GM12873 (cell line): ENCODE data around the gene MRGPRX4.

Experiments
- TF ChIP-seq, protein P1 (sequence below): IDR thresholded peaks from 2 replicates; pipeline ENCODE4 v1.5.1; 2012; ENCODE audit warnings: low read depth, mild to moderate bottlenecking, moderate library complexity, low read length, control low read depth; ENCODE audit not compliant: insufficient read depth; ENCODE audit errors: missing control alignments

MRGPRX4 gene

DNA sequence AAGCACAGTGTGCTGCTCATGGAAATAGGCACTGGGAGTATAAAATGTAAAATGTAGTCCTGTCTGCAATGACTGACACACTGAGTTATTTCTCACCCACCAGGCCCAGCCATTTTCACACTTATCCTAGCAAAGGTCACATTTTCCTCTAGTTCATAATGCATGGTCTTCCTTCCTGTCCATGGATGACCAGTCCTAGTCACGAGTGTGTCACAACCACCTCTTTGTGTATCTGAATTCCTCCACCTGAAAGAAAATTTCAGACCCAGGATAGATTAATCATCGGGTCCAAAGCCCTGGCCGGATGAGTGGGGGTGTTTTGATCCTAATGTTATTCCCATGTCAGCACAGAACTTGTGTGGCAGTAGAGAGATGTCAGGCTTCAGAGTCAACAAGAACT lies at the start of gene MRGPRX4:
Gene MRGPRX4, plus strand, starts transcription at position 172 of the 400 bp plus-strand sequence. CDS start 420 bp downstream, outside the sequence.
- TF ChIP-seq, protein P1, sequence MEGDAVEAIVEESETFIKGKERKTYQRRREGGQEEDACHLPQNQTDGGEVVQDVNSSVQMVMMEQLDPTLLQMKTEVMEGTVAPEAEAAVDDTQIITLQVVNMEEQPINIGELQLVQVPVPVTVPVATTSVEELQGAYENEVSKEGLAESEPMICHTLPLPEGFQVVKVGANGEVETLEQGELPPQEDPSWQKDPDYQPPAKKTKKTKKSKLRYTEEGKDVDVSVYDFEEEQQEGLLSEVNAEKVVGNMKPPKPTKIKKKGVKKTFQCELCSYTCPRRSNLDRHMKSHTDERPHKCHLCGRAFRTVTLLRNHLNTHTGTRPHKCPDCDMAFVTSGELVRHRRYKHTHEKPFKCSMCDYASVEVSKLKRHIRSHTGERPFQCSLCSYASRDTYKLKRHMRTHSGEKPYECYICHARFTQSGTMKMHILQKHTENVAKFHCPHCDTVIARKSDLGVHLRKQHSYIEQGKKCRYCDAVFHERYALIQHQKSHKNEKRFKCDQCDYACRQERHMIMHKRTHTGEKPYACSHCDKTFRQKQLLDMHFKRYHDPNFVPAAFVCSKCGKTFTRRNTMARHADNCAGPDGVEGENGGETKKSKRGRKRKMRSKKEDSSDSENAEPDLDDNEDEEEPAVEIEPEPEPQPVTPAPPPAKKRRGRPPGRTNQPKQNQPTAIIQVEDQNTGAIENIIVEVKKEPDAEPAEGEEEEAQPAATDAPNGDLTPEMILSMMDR = no peak

DNA sequence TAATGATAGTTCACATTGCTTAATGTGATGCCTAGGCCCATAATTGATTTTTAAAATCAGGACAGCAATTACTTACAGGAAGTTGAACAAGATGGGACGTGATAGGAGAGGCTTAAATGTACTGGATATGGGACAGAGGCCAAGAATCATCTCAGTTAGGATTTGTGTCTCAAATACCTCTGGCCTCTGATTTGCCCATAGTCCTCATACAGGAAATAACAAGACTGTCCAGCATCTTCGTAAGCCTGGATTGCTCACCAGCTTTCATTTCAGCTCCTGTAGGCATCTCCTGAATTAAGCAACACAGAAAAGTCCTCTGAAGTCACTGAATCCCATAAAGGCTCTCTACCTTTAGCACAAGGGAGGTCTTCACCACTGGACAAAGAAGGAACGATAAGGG lies 40.3 kb upstream of the MRGPRX4 start, which contains the start of gene MRGPRX3:
Gene MRGPRX3, plus strand, starts transcription at position 231 of the 400 bp plus-strand sequence. CDS start 4,632 bp downstream, outside the sequence.
- TF ChIP-seq, protein P1 = no peak

DNA sequence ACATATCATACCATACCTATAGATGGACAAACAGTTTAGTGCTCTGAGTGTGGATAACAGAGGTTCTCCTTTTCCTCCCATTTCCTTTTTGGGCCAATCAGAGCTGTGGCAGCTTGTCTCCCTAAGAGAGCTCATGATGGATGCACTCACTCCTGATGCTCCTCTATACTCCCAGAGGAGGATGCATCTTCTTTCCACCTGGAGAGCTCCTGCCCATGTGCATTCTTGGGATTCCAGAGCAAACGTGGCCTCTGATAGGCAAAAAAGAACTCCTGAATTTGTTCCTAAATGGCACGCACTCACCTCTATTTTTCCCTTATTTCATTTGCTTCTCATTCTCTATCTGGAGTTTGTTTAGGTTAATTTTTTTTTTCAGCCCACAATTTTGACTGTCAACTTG lies 37.3 kb upstream of the MRGPRX4 start:
- TF ChIP-seq, protein P1 = no peak

DNA sequence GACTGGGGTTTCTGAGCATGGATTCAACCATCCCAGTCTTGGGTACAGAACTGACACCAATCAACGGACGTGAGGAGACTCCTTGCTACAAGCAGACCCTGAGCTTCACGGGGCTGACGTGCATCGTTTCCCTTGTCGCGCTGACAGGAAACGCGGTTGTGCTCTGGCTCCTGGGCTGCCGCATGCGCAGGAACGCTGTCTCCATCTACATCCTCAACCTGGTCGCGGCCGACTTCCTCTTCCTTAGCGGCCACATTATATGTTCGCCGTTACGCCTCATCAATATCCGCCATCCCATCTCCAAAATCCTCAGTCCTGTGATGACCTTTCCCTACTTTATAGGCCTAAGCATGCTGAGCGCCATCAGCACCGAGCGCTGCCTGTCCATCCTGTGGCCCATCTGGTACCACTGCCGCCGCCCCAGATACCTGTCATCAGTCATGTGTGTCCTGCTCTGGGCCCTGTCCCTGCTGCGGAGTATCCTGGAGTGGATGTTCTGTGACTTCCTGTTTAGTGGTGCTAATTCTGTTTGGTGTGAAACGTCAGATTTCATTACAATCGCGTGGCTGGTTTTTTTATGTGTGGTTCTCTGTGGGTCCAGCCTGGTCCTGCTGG lies 35.3 kb upstream of the MRGPRX4 start:
- TF ChIP-seq, protein P1 = no peak

DNA sequence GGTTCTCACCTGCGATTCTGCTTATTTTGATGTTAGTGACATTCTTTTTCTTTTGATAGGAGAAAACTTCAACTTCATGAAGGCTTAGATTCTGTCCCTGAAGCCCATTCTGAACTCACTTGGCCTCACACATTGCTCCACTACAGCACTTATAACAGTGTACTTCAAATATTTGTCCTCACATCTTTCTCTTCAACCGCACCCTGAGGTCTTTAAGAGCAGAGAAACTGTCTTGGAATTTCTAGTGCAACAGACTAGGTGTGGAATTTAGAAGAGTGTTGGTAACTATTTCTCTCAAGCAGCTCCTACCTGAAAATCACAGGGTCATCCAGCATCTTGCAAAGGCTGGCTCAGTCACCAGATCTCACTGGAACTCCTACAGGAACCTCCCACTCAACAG lies 32.5 kb upstream of the MRGPRX4 start:
- TF ChIP-seq, protein P1 = no peak

DNA sequence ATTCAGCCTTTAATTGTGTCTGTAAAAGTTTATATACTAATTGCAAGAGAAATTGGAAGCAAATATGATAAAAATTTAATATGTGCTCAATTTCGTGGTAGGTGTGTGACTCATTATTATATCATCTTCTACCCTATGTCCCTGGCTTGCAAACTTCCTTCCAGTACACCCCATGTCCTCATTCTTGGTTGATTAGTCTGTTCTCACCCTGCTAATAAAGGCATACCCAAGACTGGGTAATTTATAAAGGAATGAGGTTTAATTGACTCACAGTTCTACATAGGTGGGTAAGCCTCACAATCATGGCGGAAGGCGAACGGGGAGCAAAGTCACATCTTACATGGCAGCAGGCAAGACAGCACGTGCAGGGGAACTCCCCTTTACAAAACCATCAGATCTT lies 28.4 kb upstream of the MRGPRX4 start:
- TF ChIP-seq, protein P1 = no peak

DNA sequence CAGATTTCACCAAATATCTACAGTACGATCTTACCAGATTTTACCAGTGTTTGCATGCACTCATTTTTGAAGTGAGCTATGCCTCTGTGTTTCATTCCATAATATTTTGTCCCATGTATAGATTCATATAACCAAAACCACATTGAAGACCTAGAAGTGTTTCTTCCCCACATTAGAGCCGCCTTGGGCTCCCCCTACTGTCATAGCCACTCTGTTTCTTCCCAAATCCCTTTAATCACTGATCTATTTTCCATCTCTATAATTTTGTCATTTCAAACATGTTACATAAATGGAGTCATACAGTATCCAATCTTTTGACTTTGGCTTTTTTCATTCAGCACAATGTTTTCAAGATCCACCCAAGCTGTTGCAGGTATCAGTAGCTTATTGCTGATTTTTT lies 27.6 kb upstream of the MRGPRX4 start:
- TF ChIP-seq, protein P1 = no peak
